Neutrophil (primary cell): Measurements from ENCODE around the gene ADAMTS13.

Source experiments
- H3K27ac ChIP-seq: fragments of 200-600 bp; sonication (generic); 2 replicates; pipeline ENCODE4 v1.5.1; 2016; ENCODE audit warnings: mild to moderate bottlenecking, moderate library complexity
- H3K27me3 ChIP-seq: fragments of 200-600 bp; sonication (generic); 2 replicates; pipeline ENCODE4 v1.6.0; 2016; ENCODE audit warnings: mild to moderate bottlenecking
- H3K36me3 ChIP-seq: fragments of 200-600 bp; sonication (generic); 2 replicates; pipeline ENCODE4 v1.5.1; 2017
- H3K4me1 ChIP-seq, 2 experiments: fragments of 200-600 bp in 1 of 2; sonication (generic) in 1 of 2; 1 replicate in 1 of 2; 2 replicates in 1 of 2; pipeline versions ENCODE4 v1.5.1 to v1.6.1; 2013 to 2016; ENCODE audit warnings: low read depth in 1 of 2, low read length in 1 of 2, mild to moderate bottlenecking in 1 of 2, moderate library complexity in 1 of 2; ENCODE audit not compliant: control insufficient read depth in 1 of 2, insufficient read depth in 1 of 2
- H3K4me3 ChIP-seq, 2 experiments: fragments of 200-600 bp in 1 of 2; sonication (generic) in 1 of 2; 1 replicate in 1 of 2; 2 replicates in 1 of 2; pipeline ENCODE4 v1.5.1; 2013 to 2016; ENCODE audit warnings: low read depth in 1 of 2, low read length in 1 of 2, mild to moderate bottlenecking in 1 of 2, moderate library complexity in 1 of 2
- H3K9me3 ChIP-seq: fragments of 200-600 bp; sonication (generic); 2 replicates; pipeline ENCODE4 v1.5.1; 2016
- CTCF ChIP-seq: fragments of 200-600 bp; sonication (generic); IDR thresholded peaks from 2 replicates; pipeline ENCODE4 v1.5.1; 2016; ENCODE audit warnings: antibody characterized with exemption

Gene ADAMTS13

GRCh38 chr9:133505186-133505830, 83.1 kb downstream of the ADAMTS13 start:
- TF ChIP-seq CTCF: no peak
- Histone ChIP-seq H3K4me1 (no peaks in the 10 kb centered on the region), H3K27ac (no peak overlapping the region), H3K27me3 (peaks cover 35% of the 10 kb centered on the region), H3K9me3 (no peaks in the 10 kb centered on the region), H3K36me3 (no peaks in the 10 kb centered on the region), H3K4me3 (no peak overlapping the region)

- no peak overlapping the region for H3K27ac ChIP-seq
- H3K36me3 ChIP-seq: no peaks in the 10 kb centered on the region
- TF ChIP-seq CTCF: no peak
- H3K4me3 ChIP-seq: no peak overlapping the region
- H3K4me1 ChIP-seq: no peaks in the 10 kb centered on the region
- peaks cover 41% of the 10 kb centered on the region for H3K27me3 ChIP-seq
- no peaks in the 10 kb centered on the region for H3K9me3 ChIP-seq
These were observed 83.9 kb downstream of the ADAMTS13 start for GRCh38 chr9:133505901-133506652.

DNA sequence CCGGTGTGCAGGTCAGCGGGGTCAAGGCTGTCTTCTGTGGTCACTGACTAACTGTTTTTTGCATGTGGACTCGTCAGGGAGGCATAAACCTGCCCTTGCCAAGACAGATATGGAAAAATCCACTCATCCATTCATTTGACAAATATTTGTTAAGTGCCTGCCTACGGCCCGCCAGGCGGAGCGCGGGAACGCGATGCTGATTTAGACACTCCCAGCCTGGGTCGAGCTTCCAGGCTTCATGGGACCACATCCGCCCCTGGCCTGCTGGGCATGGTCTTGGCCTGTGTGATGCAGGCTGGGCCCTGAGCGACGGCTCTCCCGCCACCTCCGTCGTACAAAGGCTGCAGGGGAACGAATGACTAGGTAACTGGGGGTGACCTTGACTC, 84.5 kb downstream of the ADAMTS13 start:
- Histone ChIP-seq H3K4me1 (no peaks in the 10 kb centered on the region), H3K27ac (no peak overlapping the region), H3K36me3 (no peaks in the 10 kb centered on the region), H3K9me3 (no peaks in the 10 kb centered on the region), H3K27me3 (peaks cover 41% of the 10 kb centered on the region), H3K4me3 (no peak overlapping the region)
- no peak for TF ChIP-seq CTCF

DNA sequence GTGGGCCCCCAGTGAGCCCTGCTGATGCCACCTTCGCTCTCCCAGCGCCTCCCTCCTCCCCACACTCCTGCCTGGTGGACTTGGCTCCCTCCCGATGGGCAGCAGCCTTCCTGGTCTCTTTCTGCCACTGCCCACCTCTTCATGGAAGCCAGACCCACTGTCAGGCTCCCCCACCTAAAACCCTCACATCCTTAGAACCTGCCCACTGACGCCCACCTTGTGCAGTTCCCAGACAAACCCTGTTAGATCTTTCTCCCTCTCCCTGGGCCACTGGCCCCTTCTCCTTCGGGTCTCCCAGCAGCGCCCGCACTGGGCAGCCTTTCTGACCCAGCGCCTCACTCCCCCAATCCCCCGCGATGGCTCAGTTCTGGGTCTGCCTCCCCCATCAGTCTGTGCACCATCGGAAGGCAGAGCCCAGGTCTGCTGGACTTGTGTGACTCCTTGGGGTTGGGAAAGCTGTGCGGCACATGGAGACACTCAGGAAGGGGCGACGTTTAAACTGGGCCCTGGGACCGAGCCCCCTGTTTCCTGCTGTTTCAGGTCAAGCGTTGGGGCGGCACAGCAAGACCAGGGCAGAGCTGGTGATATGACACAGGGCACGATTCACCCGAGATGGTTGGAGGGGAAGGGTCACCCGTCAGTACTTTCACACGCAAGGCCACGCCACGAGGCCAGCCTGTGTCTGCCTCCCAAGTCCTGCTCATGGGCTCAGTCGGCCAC, 85.2 kb downstream of the ADAMTS13 start:
- no peak for TF ChIP-seq CTCF
- no peak overlapping the region for H3K4me3 ChIP-seq
- no peaks in the 10 kb centered on the region for H3K4me1 ChIP-seq
- H3K36me3 ChIP-seq: no peaks in the 10 kb centered on the region
- no peaks in the 10 kb centered on the region for H3K9me3 ChIP-seq
- H3K27ac ChIP-seq: no peak overlapping the region
- H3K27me3 ChIP-seq: peaks cover 41% of the 10 kb centered on the region

DNA sequence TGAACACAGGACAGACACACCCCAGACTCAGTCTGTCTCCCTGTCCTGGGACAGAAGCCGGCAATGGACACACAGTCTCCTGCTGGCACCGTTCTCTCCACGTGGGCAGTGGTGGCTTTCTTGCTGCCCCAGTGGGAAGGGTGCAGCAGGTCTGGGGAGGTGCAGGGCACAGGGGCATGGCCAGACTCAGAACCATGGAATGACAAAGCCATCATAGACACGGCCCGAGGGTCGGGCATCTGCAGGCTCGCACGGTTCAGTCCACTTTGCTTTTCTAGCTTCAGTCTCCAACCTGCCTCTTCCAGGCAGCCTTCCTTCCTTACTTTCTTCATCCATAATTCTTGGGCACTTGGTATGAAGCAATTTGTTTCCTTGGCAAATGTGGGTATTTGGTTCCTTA, 85.9 kb downstream of the ADAMTS13 start:
- no peak for TF ChIP-seq CTCF
- peaks cover 41% of the 10 kb centered on the region for H3K27me3 ChIP-seq
- H3K9me3 ChIP-seq: no peaks in the 10 kb centered on the region
- no peak overlapping the region for H3K27ac ChIP-seq
- no peak overlapping the region for H3K4me3 ChIP-seq
- H3K36me3 ChIP-seq: no peaks in the 10 kb centered on the region
- no peaks in the 10 kb centered on the region for H3K4me1 ChIP-seq
